ENCODE results near the gene MCM9. TPM values are rescaled to one million over a fixed set of nuclear protein-coding genes. Genes with fewer than 3 reads are reported as not detected.

The MCM9 gene
- total and polyA plus RNA-seq, 2 of the 13 experiments (the other 11 are each of a cell fraction or from before 2014, with no cell fraction given): 3.8 to 17.2 TPM

- TF ChIP-seq AHDC1 (CRISPR knock-in tag; IDR thresholded peaks at IDR 0.05; ENCODE audit: borderline replicate concordance): peak; percentile 32; the same call in 1 of the 2 replicates
- no peak for TF ChIP-seq SMAD1 (CRISPR knock-in tag; IDR thresholded peaks at IDR 0.05; ENCODE audit: borderline replicate concordance, low read depth)
- no peak for TF ChIP-seq SP140L (CRISPR knock-in tag; IDR thresholded peaks at IDR 0.05; ENCODE audit: borderline replicate concordance)
- no peak for TF ChIP-seq MATR3 (CRISPR knock-in tag; IDR thresholded peaks at IDR 0.05)
- TF ChIP-seq ZFP36L2 (CRISPR knock-in tag; IDR thresholded peaks at IDR 0.05): no peak
- peak; percentile 89 for TF ChIP-seq MAFG (CRISPR knock-in tag; IDR thresholded peaks at IDR 0.05)
- no peak for TF ChIP-seq ZFP91 (CRISPR knock-in tag; IDR thresholded peaks at IDR 0.05; ENCODE audit: borderline replicate concordance)
- TF ChIP-seq ATF5 (CRISPR knock-in tag; IDR thresholded peaks at IDR 0.05; ENCODE audit: low read depth): no peak
- no peak for TF ChIP-seq SKI (IDR thresholded peaks at IDR 0.05; ENCODE audit: partially characterized antibody)
- TF ChIP-seq SIX1 (CRISPR knock-in tag; IDR thresholded peaks at IDR 0.05; ENCODE audit: borderline replicate concordance): no peak
- TF ChIP-seq FOXC1 (CRISPR knock-in tag; IDR thresholded peaks at IDR 0.05; ENCODE audit: borderline replicate concordance): no peak
- TF ChIP-seq CSRNP2 (CRISPR knock-in tag; conservative IDR thresholded peaks at IDR 0.05; ENCODE audit: low read depth): no peak
- TF ChIP-seq ARNT (IDR thresholded peaks at IDR 0.05): no peak
- no peak for TF ChIP-seq ZNF432 (CRISPR knock-in tag; IDR thresholded peaks at IDR 0.05; ENCODE audit: borderline replicate concordance)
- TF ChIP-seq NCOA1 (CRISPR knock-in tag; IDR thresholded peaks at IDR 0.05): no peak
- no peak for TF ChIP-seq ZNF570 (CRISPR knock-in tag; IDR thresholded peaks at IDR 0.05; ENCODE audit: borderline replicate concordance)
- no peak for TF ChIP-seq ZBTB26 (CRISPR knock-in tag; IDR thresholded peaks at IDR 0.05; ENCODE audit: borderline replicate concordance)
- no peak for TF ChIP-seq ZNF766 (CRISPR knock-in tag; IDR thresholded peaks at IDR 0.05; ENCODE audit: borderline replicate concordance)
These were observed 38.4 kb downstream of the MCM9 start (continued) for GRCh38 chr6:118896339-118897136.
